GM18951 (cell line): ENCODE results near the gene NAA38.

Source experiments
- POLR2A ChIP-seq: IDR thresholded peaks from 4 replicates; pipeline ENCODE4 v1.6.1; 2011; ENCODE audit warnings: mild to moderate bottlenecking; ENCODE audit not compliant: insufficient read length, insufficient read depth; ENCODE audit errors: extremely low read depth
- in situ Hi-C: fragments of 300-500 bp; cut with MboI; formaldehyde crosslinking; loops from one replicate; pipeline ENCODE4 v1.12.0; 2022; ENCODE audit warnings: low sequenced_read_pairs, mixed read lengths, inconsistent platforms; ENCODE audit not compliant: unreplicated experiment

The NAA38 gene

DNA sequence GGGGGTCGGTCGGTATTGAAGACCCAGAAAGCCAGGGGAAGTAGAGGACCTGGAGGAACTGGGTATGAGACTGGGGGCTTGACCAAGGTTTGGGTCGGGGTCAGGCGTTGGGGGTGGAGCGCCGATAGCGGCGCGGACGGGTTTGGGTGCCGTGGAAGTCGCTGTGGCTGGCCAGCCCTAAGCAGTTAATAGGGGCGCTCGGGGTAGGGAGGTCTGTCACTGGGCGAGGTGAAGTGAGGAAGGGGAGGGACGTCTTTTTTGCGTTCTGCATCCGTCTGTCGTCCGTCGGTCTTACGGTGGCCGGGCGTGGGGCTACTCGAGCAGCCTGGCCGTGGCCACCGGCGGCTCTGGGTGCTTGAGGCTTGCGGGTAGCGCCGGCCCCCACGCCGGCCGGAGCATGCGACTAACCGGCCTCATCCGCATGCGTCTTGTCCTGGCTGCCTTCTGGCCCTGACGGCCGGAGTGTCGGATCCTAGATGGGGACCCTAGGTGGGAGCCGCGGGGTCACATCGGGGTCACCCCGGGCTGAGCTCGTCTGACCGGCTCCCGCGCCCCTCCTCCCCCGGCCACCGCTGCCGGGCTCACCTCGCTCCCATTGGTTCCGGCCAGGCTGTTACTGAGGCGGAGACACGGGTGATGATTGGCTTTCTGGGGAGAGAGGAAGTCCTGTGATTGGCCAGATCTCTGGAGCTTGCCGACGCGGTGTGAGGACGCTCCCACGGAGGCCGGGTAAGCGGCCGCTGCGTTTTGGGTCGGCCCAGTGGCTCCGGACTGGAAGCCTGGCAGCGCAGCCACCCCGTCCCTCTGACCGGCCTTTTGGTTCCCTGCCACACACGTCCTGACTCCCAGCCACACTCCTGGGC, 12.8 kb downstream of the NAA38 start:
- in situ Hi-C loops: no loop called here
- peak; percentile 43 for TF ChIP-seq POLR2A

DNA sequence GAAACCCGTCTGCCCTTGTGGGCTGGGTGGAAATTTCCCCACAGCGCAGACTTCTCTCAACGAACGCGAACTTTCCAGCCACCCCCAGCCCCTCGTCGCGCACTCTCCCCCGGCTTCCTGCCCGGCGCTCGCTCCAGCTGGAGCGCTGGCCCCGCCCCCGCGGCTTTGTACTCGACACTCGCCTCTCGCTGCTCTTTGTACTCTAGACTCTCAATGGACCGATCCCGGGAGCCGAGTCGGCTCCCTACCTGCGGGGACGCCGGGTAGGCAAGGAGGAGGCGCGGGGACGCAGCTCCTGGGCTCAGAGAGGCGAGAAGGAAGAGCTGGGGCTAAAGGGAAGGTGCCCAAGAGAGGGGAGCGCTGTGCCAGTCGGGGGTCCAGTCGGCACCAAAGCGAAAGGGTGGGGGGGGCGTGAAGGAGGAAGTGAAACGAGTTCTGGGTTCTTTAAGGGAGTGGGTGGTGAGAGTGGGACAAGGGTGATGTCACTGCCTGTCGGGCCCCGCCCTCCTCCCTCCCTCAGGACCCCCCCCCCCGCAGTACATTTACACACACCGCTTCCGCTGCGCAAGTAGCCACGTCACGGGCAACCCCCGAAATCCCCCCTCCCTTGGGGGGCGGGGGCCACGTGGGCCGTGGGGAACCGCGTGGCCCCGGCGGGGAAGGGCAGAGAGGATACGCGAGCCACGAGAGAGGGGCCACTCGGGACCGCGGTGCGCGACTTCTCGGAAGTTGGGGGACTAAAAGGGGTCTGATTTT, 13.6 kb downstream of the NAA38 start:
- TF ChIP-seq POLR2A: peak; percentile 68
- in situ Hi-C loops: no loop called here

DNA sequence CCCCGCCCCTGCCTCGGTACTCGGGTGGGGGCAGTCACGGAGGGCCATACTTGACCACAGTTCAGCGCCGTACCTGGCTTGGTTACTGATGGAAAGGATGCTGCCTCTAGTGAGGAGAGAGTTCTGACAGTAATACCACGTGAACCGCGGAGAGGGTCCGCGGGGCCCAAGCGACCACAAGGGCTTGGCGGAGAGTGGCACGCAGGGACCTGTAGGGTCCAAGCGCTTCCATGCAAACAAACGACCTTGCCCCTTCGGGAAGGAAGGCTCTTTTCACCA, 14.2 kb downstream of the NAA38 start:
- in situ Hi-C loops: no loop called here
- TF ChIP-seq POLR2A: no peak

DNA sequence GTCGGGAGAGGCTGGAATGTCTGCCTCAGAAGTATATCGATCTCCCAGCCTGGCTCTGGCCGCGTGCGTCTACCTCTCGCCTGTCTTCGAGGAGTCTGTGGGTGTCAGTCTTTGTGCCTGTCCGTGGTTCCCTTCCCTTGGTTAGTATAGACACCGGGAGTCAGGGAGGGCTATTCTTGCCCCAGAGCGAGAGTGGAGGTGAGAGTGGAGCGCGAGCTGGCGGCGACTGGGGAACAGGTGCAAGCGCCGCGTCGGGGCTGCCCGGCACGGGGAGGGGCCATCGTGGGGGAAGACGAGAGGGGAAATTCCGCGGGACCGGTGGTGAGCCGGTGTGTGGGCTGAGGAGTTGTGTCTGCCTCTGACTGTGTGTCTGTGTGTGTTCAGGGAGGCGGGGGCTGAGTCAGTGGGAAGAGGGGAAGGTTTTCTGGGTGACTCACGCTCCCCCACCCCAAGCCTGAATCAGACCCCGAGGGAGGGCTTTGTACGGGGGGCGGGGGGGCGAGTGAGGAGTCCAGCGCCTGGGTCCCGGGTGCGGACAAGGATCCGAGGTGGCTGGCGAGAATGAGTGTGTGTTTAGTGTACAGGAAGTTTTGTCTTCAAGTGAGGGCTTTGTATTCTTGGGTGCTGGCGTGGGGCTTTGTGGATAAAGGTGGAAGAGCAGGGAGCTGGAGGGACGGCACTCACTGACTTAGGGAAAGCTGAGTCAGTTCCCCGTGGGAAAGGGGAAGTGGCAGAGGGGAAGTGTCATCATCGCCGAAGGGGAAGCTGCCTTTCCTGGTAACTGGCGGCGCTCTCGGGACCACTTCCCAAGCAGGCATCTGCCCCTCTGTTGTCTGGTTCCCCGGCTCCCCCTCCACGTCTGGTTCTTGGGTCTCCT, 14.7 kb downstream of the NAA38 start:
- TF ChIP-seq POLR2A: peak; percentile 62
- in situ Hi-C loops: no loop called here

DNA sequence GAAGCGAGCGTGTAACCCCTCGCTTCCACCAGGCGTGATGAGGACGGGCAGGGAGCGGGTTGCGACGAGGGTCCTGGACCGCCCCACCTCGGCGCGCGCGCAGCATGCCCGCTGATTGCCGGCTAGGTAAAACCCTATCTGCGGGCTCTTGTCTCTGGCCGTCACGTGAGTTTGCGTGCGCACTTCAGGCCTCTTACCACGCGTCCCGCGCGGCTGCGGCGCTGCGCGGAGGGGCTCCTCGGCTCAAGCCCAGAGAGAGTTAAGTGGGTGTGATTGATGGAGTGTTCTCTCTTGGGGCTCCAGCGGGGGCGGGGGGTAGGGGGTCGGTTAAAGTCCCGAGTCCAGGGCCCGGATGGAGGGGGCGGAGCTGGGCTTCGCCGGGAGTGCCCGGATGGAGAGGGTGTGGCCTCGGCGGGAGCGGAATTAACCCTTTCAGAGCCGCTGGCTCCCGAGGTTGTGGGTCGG, 15.4 kb downstream of the NAA38 start:
- no peak for TF ChIP-seq POLR2A
- in situ Hi-C loops: no loop called here

DNA sequence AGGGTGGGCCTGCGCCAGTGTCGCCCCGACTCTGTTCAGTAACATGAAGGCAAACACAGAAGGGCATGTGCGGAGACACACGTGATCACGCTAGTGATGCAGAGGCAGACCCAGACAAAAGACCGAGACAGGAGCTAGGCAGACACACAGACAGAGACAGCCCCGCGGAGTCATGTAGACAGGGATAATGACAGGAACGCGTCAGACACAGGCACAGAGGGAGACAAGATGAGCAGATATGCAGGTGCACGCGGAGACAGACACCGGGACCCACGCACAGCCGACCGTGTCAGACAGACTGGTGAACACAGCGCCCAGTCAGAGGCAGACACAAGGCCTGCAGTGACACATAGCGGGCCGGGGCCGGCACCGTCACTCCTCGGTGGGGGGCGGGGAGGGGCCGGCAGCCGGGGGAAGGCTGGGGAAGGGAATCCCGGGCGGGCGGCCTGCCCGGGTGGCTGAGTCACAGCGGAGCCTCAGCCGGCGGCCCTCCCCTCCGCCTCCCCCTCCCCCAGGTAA, 15.9 kb downstream of the NAA38 start:
- in situ Hi-C loops: no loop called here
- peak; percentile 16 for TF ChIP-seq POLR2A

DNA sequence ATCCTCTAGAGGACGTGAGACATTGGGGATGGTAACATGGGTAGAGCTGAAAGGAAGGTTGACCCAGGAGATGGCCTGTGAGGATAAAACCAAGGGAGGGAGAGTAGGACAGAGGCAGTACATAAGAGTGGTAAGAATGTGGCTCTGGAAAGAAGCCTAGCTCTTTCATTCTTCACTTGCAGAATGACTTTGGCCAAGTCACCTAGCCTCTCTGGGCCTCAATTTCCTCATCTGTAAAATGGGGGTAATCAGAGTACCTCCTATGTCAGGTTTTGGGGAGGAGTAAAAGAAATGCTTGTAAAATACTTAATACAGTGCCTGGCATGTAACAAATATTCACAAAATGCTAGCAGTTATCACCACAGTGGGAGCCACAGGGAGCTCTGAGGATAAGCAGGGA, 16.5 kb downstream of the NAA38 start:
- in situ Hi-C loops: no loop called here
- no peak for TF ChIP-seq POLR2A

DNA sequence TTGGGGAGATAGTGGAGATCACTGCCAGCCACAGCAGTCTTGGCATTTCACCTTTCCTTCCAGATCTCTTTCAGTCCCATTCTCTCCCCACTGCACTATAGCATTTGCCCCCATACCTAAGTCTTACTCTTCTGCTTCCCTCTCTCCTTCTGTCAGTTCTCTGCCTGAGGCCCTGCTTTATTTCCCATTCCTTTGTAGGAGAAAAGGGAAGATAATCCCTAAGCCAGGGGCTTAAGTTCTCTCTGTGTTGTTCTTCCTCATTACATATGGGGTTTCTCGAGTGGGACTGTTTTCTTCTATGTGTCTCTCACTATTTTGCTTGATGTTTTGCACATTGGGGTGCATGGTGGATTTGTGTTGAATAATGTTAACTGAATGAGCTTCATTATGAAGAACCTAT, 16.9 kb downstream of the NAA38 start:
- in situ Hi-C loops: no loop called here
- no peak for TF ChIP-seq POLR2A

DNA sequence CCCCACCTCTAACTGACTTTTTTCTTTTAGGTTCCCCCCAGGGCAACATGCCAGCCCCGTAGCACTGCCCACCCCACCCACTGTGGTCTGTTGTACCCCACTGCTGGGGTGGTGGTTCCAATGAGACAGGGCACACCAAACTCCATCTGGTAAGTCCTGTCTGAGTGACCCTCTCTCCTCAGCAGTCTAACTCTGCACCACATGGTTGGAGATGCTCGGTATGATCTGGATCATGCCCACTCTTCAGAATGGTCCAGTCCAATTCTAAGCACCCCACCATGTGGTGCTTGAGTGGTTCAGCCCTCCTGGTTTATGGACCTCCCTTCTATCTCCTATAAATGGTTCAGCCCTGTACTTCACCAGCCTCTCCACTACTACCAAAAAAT, 17.5 kb downstream of the NAA38 start:
- in situ Hi-C loops: no loop called here
- TF ChIP-seq POLR2A: no peak

DNA sequence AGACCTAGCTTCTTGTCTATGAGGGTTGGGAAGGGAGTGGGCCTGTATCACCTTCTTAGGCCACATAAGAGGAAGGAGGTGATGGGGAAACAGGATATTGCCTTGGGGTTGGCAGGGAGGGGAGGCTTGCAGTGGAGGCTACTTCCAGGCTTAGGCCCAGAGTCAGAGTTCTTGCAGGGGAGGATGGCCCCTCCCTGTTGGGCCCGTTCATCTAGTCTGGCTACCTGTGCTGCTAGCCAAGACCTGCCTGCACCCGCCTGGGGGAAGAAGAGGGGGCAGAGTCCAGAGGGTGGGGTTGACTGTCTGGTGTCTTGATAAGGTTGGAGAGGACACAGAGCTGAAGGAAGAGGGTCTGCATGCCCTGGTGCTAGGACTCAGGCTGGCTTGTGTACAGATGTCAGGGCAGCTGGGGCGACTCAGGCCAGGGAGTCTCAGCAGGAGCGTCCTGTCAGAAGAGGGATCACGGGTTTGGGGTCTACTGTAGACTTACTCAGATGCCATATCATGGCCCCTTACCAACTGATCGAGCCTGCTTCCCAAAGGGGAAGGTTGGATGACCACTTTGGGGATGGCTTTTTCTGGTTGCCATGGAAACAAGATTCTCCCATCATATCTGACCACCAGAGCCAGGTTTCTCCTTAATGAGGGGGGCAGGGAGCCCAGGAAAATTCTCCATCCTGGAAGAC, 18.0 kb downstream of the NAA38 start:
- in situ Hi-C loops: no loop called here
- TF ChIP-seq POLR2A: no peak

DNA sequence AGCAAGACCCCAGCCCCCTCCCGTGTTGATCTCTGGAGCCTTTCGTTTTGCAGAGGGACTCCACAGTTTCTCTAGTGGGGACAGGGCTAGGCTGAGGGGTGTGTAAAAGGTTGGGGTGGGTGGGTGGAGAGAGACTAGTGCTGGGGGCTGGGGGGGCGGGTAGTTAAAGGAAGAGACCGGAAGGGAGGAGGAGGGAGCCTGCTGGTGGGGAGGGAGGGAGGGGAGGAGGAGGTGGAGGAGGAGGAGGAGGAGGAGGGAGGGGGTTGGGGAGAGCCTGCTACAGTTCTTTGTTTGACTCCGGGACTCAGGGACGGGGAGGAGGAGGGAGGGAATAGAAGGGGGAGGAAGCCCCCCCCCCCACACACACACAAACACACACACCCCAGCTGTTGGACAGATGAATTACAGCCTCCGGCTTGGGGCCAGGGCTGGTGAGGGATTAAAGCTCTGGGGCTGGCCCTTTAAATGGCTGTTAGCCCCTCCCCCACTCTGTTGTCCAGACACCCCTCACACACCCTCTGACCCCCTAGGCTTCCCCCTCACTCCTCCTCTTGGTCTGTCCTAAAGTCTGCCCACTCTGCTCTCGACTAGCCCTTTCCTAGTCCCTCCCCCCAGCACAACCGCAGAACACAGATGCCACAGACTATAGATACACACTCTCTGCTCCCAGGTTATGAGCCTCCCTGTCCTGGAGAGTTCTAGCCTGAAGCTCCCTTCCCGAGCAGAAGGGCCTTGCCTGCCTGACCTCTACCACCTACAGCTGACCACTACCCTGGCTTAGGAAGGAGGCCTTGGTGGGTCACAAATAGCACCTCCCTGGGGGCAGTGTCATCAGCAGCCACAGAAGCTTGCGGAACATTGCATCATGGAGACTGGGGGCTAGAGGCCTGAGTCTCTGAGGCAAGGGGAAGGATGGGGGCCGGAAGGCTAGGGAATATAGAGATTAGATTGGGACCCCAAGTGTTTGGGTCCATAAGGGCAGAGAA, 19.0 kb downstream of the NAA38 start:
- in situ Hi-C loops: no loop called here
- TF ChIP-seq POLR2A: peak; percentile 18
